ENCODE data around the gene HS3ST3A1. TPM values are rescaled to one million over a fixed set of nuclear protein-coding genes. Genes with fewer than 3 reads are reported as not detected.

Gene HS3ST3A1
- total and polyA plus RNA-seq, 2 of the 4 experiments (the other 2 are of a cell fraction) = 8.8 to 9.0 TPM

DNA sequence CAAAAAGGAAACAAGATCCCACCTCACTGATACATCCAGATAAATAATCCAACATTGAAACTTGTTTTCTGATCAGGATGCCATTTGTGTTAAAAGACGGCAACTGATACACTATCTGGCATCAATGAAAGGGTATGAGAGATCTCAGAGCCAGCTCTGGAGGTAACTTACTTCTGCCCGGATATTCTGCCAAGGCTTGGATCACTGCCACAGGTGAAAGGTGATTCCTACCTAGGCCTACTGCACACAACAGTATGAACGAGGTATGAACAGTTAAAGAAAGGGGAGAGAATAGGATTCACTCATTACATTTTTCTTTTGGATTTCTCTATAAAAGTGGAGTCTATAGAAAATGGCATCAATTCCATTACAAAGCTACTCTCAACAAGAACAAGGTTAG lies 136.1 kb downstream of the HS3ST3A1 start:
- H3K9me3 ChIP-seq (ENCODE audit: control insufficient read depth, insufficient read depth, low read length) = no peaks in the 10 kb centered on the region
- intact Hi-C loops (cut with micrococcal nuclease) (no loop called here), in situ Hi-C loops (cut with MboI; ENCODE audit: low sequenced_read_pairs) (no loop called here), dilution Hi-C loops (cut with HindIII; ENCODE audit: low sequenced_read_pairs, unreplicated experiment) (no loop called here)
- H3K36me3 ChIP-seq (ENCODE audit: control insufficient read depth, insufficient read depth, low read length) = no peaks in the 10 kb centered on the region
- no peak overlapping the region for H4K91ac ChIP-seq (ENCODE audit: insufficient read depth, low read depth, low read length)
- H2BK20ac ChIP-seq (ENCODE audit: low read depth, low read length) = no peak overlapping the region
- H2BK120ac ChIP-seq (ENCODE audit: low read depth, low read length) = no peak overlapping the region
- no peak overlapping the region for H3K27ac ChIP-seq (ENCODE audit: insufficient read depth, low read length)
- H3K4me1 ChIP-seq (ENCODE audit: control insufficient read depth, insufficient read depth, low read length) = peaks cover 2% of the 10 kb centered on the region; the same call in 1 of the 2 replicates
- WGBS, 2 experiments (ENCODE audit: extremely low coverage in 2 of 2, insufficient read length in 1 of 2) = no CpG with 5 or more reads among the region's 3 CpGs
- H2AK5ac ChIP-seq (ENCODE audit: low read depth, low read length) = no peak overlapping the region
- H3K18ac ChIP-seq (ENCODE audit: low read depth, low read length) = no peak overlapping the region
- ChIA-PET POLR2A (ENCODE audit: unreplicated experiment) (no interaction called here), CTCF (no interaction called here)
- no TSS peak for BruUV-seq (replicated peaks)
- no peak overlapping the region for H4K8ac ChIP-seq (ENCODE audit: low read depth in 2 of 2, low read length in 2 of 2)
- no peak overlapping the region for H3K14ac ChIP-seq (replicated peaks; ENCODE audit: low read depth, low read length)
- no peak overlapping the region for H3K56ac ChIP-seq (ENCODE audit: extremely low read depth, insufficient read depth, low read length)
- no peaks in the 10 kb centered on the region for H4K20me1 ChIP-seq (ENCODE audit: insufficient read depth, low read length)
- no peak overlapping the region for H2AFZ ChIP-seq (replicated peaks; ENCODE audit: low read length, poor library complexity)
- DNase-seq (no peak), ATAC-seq (ENCODE audit: low read depth) (no peak)
- no peak overlapping the region for H3K9ac ChIP-seq (ENCODE audit: low read depth, low read length)
- H3K9me1 ChIP-seq (ENCODE audit: insufficient read depth, low read length) = no peaks in the 10 kb centered on the region
- no peak overlapping the region for H2AK9ac ChIP-seq (replicated peaks; ENCODE audit: low read depth, low read length, poor library complexity)
- H2BK15ac ChIP-seq (ENCODE audit: low read depth, low read length) = no peak overlapping the region
- H3K27me3 ChIP-seq (ENCODE audit: control insufficient read depth, insufficient read depth, low read length) = no peaks in the 10 kb centered on the region
- no peak overlapping the region for H3K23ac ChIP-seq (ENCODE audit: low read depth, low read length)
- H3K4ac ChIP-seq (ENCODE audit: low read depth, low read length) = no peak overlapping the region
- H3K4me3 ChIP-seq (ENCODE audit: insufficient read depth, low read depth, low read length) = no peak overlapping the region
- H3K79me1 ChIP-seq (ENCODE audit: low read depth in 1 of 2, low read length in 2 of 2) = no peaks in the 10 kb centered on the region
- H3K4me2 ChIP-seq (ENCODE audit: low read depth, low read length) = no peak overlapping the region
- no peak overlapping the region for H4K5ac ChIP-seq (ENCODE audit: low read depth, low read length)
- H2BK5ac ChIP-seq (ENCODE audit: low read depth, low read length, poor library complexity, severe bottlenecking) = no peak overlapping the region
- TF ChIP-seq RCOR1 (IDR thresholded peaks at IDR 0.05; ENCODE audit: insufficient replicate concordance, low read length) (no peak), CTCF (conservative IDR thresholded peaks at IDR 0.05; ENCODE audit: low read depth, low read length) (no peak), CHD1 (IDR thresholded peaks at IDR 0.05; ENCODE audit: low read depth, low read length) (no peak)
